GM19463 (cell line): Measurements from ENCODE around the gene ALAD.
"Not testable (repeated sequence)": the region's sequence is repeated elsewhere in the genome, so short reads cannot be mapped to it uniquely, and the experiment has no call there.

Experiments
- ATAC-seq: cut with Tn5 transposase; IDR thresholded peaks from one replicate; pipeline ENCODE4 v1.9.1; 2021; ENCODE audit warnings: mild to moderate bottlenecking, moderate library complexity; ENCODE audit not compliant: unreplicated experiment

Gene ALAD

GRCh38 chr9:113401027-113401792 is at the start of gene ALAD:
TSS of gene ALAD (minus strand) at chr9:113401284. CDS start at chr9:113393559, 7,725 bp downstream.
- peak; percentile 99 for ATAC-seq

GRCh38 chr9:113449376-113449775 is 48.3 kb upstream of the ALAD start:
- ATAC-seq: no peak

- ATAC-seq: no peak
Observed at GRCh38 chr9:113446323-113446740, 45.2 kb upstream of the ALAD start.

- ATAC-seq: no peak
Observed at GRCh38 chr9:113444736-113445135, 43.7 kb upstream of the ALAD start.

GRCh38 chr9:113437716-113438115 is 36.6 kb upstream of the ALAD start:
- not testable (repeated sequence) for ATAC-seq

GRCh38 chr9:113436728-113437515 is 35.8 kb upstream of the ALAD start:
- no peak for ATAC-seq

GRCh38 chr9:113431191-113431590 is 30.1 kb upstream of the ALAD start:
- no peak for ATAC-seq

- no peak for ATAC-seq
Observed at GRCh38 chr9:113428062-113428615, 27.1 kb upstream of the ALAD start.

- no peak for ATAC-seq
Observed at GRCh38 chr9:113427629-113428028, 26.5 kb upstream of the ALAD start.

GRCh38 chr9:113426701-113427100 is 25.6 kb upstream of the ALAD start:
- ATAC-seq: no peak

- no peak for ATAC-seq
Observed at GRCh38 chr9:113425072-113425471, 24.0 kb upstream of the ALAD start.

GRCh38 chr9:113421726-113422125 is 20.6 kb upstream of the ALAD start:
- no peak for ATAC-seq

- ATAC-seq: no peak
Observed at GRCh38 chr9:113417370-113417769, 16.3 kb upstream of the ALAD start.

GRCh38 chr9:113416149-113416721 is 15.2 kb upstream of the ALAD start:
- peak; percentile 99 for ATAC-seq

GRCh38 chr9:113410207-113410864 is 9.3 kb upstream of the ALAD start, which contains the start of the genes C9orf43 and POLE3:
TSS of gene C9orf43 (plus strand) at chr9:113410747. CDS start at chr9:113413494, 2,747 bp downstream.
TSS of gene POLE3 (minus strand) at chr9:113410675. CDS start at chr9:113410293, 382 bp downstream.
- peak; percentile 92 for ATAC-seq

- ATAC-seq: no peak
Observed at GRCh38 chr9:113409883-113410206, 8.8 kb upstream of the ALAD start.

GRCh38 chr9:113409481-113409880 is 8.4 kb upstream of the ALAD start:
- ATAC-seq: no peak

GRCh38 chr9:113406873-113407511 is 5.9 kb upstream of the ALAD start:
- ATAC-seq: peak; percentile 22

GRCh38 chr9:113406353-113406752 is 5.3 kb upstream of the ALAD start:
- not testable (repeated sequence) for ATAC-seq

GRCh38 chr9:113403646-113404045 is 2.6 kb upstream of the ALAD start:
- ATAC-seq: no peak
